Spleen (tissue), 11 donors: Measurements from ENCODE around the gene PCDHB13. TPM values are rescaled to one million over a fixed set of nuclear protein-coding genes. Genes with fewer than 3 reads are reported as not detected.

Experiments
- DNase-seq: peaks from one replicate; pipeline ENCODE4 v3.0.0-alpha.2; 2020
- H3K27ac ChIP-seq, 8 donors: fragments of 200-600 bp; sonication (generic) in 7 of 8; 1 replicate in 4 of 8; 2 replicates in 4 of 8; pipeline versions ENCODE4 v1.5.0 to v1.8.0; 2016 to 2021; ENCODE audit warnings: inconsistent platforms in 4 of 8, mild to moderate bottlenecking in 4 of 8, moderate library complexity in 1 of 8
- H3K27me3 ChIP-seq, 7 donors: fragments of 200-600 bp; sonication (generic) in 6 of 7; replicated peaks in 1 of 7; 1 replicate in 4 of 7; 2 replicates in 3 of 7; pipeline versions ENCODE4 v1.5.0 to v1.8.0; 2016 to 2021; ENCODE audit warnings: inconsistent platforms in 3 of 7, mild to moderate bottlenecking in 1 of 7
- H3K36me3 ChIP-seq, 6 donors: fragments of 200-600 bp; sonication (generic) in 5 of 6; 1 replicate in 4 of 6; 2 replicates in 2 of 6; pipeline versions ENCODE4 v1.5.0 to v1.8.0; 2016 to 2021; ENCODE audit warnings: inconsistent platforms in 2 of 6
- H3K4me1 ChIP-seq, 6 donors: fragments of 200-600 bp; sonication (generic) in 5 of 6; 1 replicate in 3 of 6; 2 replicates in 3 of 6; pipeline versions ENCODE4 v1.5.0 to v1.8.0; 2016 to 2021; ENCODE audit warnings: inconsistent platforms in 3 of 6
- H3K4me3 ChIP-seq, 8 donors: fragments of 200-600 bp; sonication (generic) in 7 of 8; 1 replicate in 4 of 8; 2 replicates in 4 of 8; pipeline versions ENCODE4 v1.5.0 to v1.8.0; 2016 to 2021; ENCODE audit warnings: inconsistent platforms in 4 of 8, mild to moderate bottlenecking in 4 of 8, moderate library complexity in 2 of 8
- H3K9me3 ChIP-seq, 8 donors: fragments of 200-600 bp; sonication (generic) in 7 of 8; 1 replicate in 4 of 8; 2 replicates in 4 of 8; pipeline versions ENCODE4 v1.5.0 to v1.8.0; 2016 to 2021; ENCODE audit warnings: inconsistent platforms in 4 of 8
- POLR2A ChIP-seq, 3 donors: fragments of 450-650 bp; IDR thresholded peaks; one replicate each; pipeline ENCODE4 v1.5.1; 2017; ENCODE audit warnings: antibody characterized with exemption in 3 of 3, mild to moderate bottlenecking in 1 of 3
- POLR2AphosphoS5 ChIP-seq, 3 donors: sonication (generic); formaldehyde crosslinking; IDR thresholded peaks; one replicate each; pipeline ENCODE4 v1.5.1; 2017; ENCODE audit warnings: antibody characterized with exemption in 3 of 3
- WGBS, 5 donors: extraction: QIAGEN DNeasy Blood & Tissue Kit in 3 of 5; methylation state at CpG; one replicate each; pipeline versions ENCODE4 v1.1.5 to v1.1.7; 2013 to 2018; 5-methylcytosine and 5-hydroxymethylcytosine counted together
- intact Hi-C: fragments of 100-400 bp; cut with DNase I; formaldehyde crosslinking; loops from one replicate; pipeline ENCODE4 v1.15.0; 2023; ENCODE audit warnings: low total_unique reads
- polyA plus RNA-seq, 3 donors: library from polyadenylated mRNA; stranded (reverse); fragments of 200-250 nt; gene quantifications; one replicate each; pipeline ENCODE4 v1.2.1, GENCODE V29; 2013
- total RNA-seq, 7 donors: library from RNA; depleted of rRNA in 3 of 7; stranded (reverse); fragments of >200 nt in 3 of 7; fragmentation: NEBNext Ultra II Directional in 4 of 7; extraction: Animal tissue kit (Norgen Biotek cat#: 25700) in 4 of 7; gene quantifications; one replicate each; pipeline versions ENCODE4 v1.1.0 to v1.2.1, GENCODE V29; 2016 to 2021
- TF ChIP-seq, protein P1 (sequence below), 11 experiments: fragments of 200-600 bp in 7 of 11; fragments of 450-650 bp in 4 of 11; sonication (generic) in 4 of 11; IDR thresholded peaks in 8 of 11; conservative IDR thresholded peaks in 3 of 11; 1 replicate in 7 of 11; 2 replicates in 4 of 11; pipeline versions ENCODE4 v1.4.0 to v1.8.0; 2016 to 2021; ENCODE audit warnings: antibody characterized with exemption in 11 of 11, inconsistent platforms in 4 of 11, mild to moderate bottlenecking in 1 of 11
- donor health status: healthy with polysubstance abuse.
- donor health status: DM: no; HTN: no; CAD: no; lungs with moderate emphysema.
- donor health status: DM: no; HTN: no; CAD: no.
- donor health status: Bipolar disorder and iron deficiency.
- donor health status: healthy.
- donor health status: DM: no; HTN: no; CAD: no.
- donor health status: DM: yes; HTN: yes; CAD: no.

Gene PCDHB13
- total and polyA plus RNA-seq, 10 donors = 0.09 to 6.8 (median 3.5) TPM

DNA sequence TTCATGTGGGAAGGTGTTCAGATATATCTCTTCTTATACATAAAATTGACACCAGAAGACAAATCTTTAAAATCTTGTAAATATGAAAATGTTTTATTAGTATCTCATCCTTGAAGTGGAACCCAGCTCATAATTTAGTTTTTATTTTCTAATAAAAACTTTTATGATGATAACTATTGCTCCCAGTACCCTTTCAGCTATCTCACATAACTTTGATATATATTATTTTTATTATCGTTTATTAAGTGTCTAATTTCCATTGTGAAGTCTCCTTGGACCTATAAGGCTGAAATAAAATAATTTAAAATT lies 47.5 kb downstream of the PCDHB13 start:
- H3K36me3 ChIP-seq = peaks cover 0 to 30% (median 0%) of the 10 kb centered on the region in 6 donors
- no peak overlapping the region for H3K4me3 ChIP-seq
- H3K27me3 ChIP-seq = no peaks in the 10 kb centered on the region
- no peak for TF ChIP-seq POLR2A (IDR thresholded peaks at IDR 0.05)
- TF ChIP-seq, protein P1, sequence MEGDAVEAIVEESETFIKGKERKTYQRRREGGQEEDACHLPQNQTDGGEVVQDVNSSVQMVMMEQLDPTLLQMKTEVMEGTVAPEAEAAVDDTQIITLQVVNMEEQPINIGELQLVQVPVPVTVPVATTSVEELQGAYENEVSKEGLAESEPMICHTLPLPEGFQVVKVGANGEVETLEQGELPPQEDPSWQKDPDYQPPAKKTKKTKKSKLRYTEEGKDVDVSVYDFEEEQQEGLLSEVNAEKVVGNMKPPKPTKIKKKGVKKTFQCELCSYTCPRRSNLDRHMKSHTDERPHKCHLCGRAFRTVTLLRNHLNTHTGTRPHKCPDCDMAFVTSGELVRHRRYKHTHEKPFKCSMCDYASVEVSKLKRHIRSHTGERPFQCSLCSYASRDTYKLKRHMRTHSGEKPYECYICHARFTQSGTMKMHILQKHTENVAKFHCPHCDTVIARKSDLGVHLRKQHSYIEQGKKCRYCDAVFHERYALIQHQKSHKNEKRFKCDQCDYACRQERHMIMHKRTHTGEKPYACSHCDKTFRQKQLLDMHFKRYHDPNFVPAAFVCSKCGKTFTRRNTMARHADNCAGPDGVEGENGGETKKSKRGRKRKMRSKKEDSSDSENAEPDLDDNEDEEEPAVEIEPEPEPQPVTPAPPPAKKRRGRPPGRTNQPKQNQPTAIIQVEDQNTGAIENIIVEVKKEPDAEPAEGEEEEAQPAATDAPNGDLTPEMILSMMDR (IDR thresholded peaks at IDR 0.05 in 8 of 11, conservative IDR thresholded peaks at IDR 0.05 in 3 of 11) = no peak
- no peak for TF ChIP-seq POLR2AphosphoS5 (IDR thresholded peaks at IDR 0.05)
- 36 to 79% (median 65%) methylated on average over 1 of the region's 1 CpG for WGBS, 5 donors
- no peak for DNase-seq
- H3K4me1 ChIP-seq = no peaks in the 10 kb centered on the region
- H3K9me3 ChIP-seq = peaks cover 76 to 100% (median 100%) of the 10 kb centered on the region in 8 donors
- no peak overlapping the region for H3K27ac ChIP-seq
- intact Hi-C loops = no loop called here

Other genes starting within 250 kb of the PCDHB13 start
Only the 30 nearest of the 37 such genes appear.
- gene PCDHB1, start 162.5 kb upstream of the PCDHB13 start, total RNA-seq = not detected
- gene PCDHB1, start 162.5 kb upstream of the PCDHB13 start, polyA plus RNA-seq = not detected
- gene PCDHB2, start 119.3 kb upstream of the PCDHB13 start, total RNA-seq = 1 to 10 TPM in 6 of 7 donors, under 1 TPM in 1; 0.98 to 2.0 (median 1.5) TPM
- gene PCDHB2, start 119.3 kb upstream of the PCDHB13 start, polyA plus RNA-seq = under 1 TPM; 0.12 to 0.29 (median 0.13) TPM
- 1 to 10 TPM in 4 of 7 donors, under 1 TPM in 3; 0.34 to 3.1 (median 1.1) TPM for gene PCDHB3, start 113.4 kb upstream of the PCDHB13 start, total RNA-seq
- gene PCDHB3, start 113.4 kb upstream of the PCDHB13 start, polyA plus RNA-seq = under 1 TPM in 2 of 3 donors, not detected in 1; 0.08 to 0.26 TPM
- 1 to 10 TPM in 5 of 7 donors, under 1 TPM in 2; 0.77 to 2.6 (median 1.6) TPM for gene PCDHB4, start 92.1 kb upstream of the PCDHB13 start, total RNA-seq
- under 1 TPM; 0.09 to 0.32 (median 0.24) TPM for gene PCDHB4, start 92.1 kb upstream of the PCDHB13 start, polyA plus RNA-seq
- gene PCDHB5, start 78.7 kb upstream of the PCDHB13 start, total RNA-seq = 1 to 10 TPM in 6 of 7 donors, under 1 TPM in 1; 0.81 to 3.4 (median 1.6) TPM
- gene PCDHB5, start 78.7 kb upstream of the PCDHB13 start, polyA plus RNA-seq = under 1 TPM; 0.20 to 0.33 (median 0.32) TPM
- 1 to 10 TPM in 2 of 7 donors, under 1 TPM in 5; 0.20 to 1.1 (median 0.66) TPM for gene PCDHB6, start 63.9 kb upstream of the PCDHB13 start, total RNA-seq
- under 1 TPM; 0.02 to 0.13 (median 0.07) TPM for gene PCDHB6, start 63.9 kb upstream of the PCDHB13 start, polyA plus RNA-seq
- gene PCDHB7, start 41.3 kb upstream of the PCDHB13 start, total RNA-seq = 1 to 10 TPM in 4 of 7 donors, under 1 TPM in 3; 0.51 to 1.6 (median 1.3) TPM
- gene PCDHB7, start 41.3 kb upstream of the PCDHB13 start, polyA plus RNA-seq = under 1 TPM in 2 of 3 donors, not detected in 1; 0.08 to 0.16 TPM
- gene PCDHB8, start 36.1 kb upstream of the PCDHB13 start, total RNA-seq = 1 to 10 TPM in 3 of 7 donors, under 1 TPM in 3, not detected in 1; 0.51 to 1.8 (median 1.0) TPM
- under 1 TPM in 2 of 3 donors, not detected in 1; 0.03 to 0.10 TPM for gene PCDHB8, start 36.1 kb upstream of the PCDHB13 start, polyA plus RNA-seq
- gene PCDHB16, start 31.5 kb upstream of the PCDHB13 start, total RNA-seq = 1 to 10 TPM in 6 of 7 donors, under 1 TPM in 1; 0.54 to 2.1 (median 1.9) TPM
- under 1 TPM; 0.04 to 0.19 (median 0.14) TPM for gene PCDHB16, start 31.5 kb upstream of the PCDHB13 start, polyA plus RNA-seq
- 1 to 10 TPM in 5 of 7 donors, under 1 TPM in 2; 0.40 to 4.9 (median 1.5) TPM for gene PCDHB9, start 26.8 kb upstream of the PCDHB13 start, total RNA-seq
- under 1 TPM; 0.06 to 0.19 (median 0.09) TPM for gene PCDHB9, start 26.8 kb upstream of the PCDHB13 start, polyA plus RNA-seq
- gene PCDHB10, start 21.6 kb upstream of the PCDHB13 start, total RNA-seq = 1 to 10 TPM in 4 of 7 donors, under 1 TPM in 3; 0.74 to 2.7 (median 1.4) TPM
- under 1 TPM; 0.09 to 0.26 (median 0.15) TPM for gene PCDHB10, start 21.6 kb upstream of the PCDHB13 start, polyA plus RNA-seq
- gene PCDHB11, start 14.3 kb upstream of the PCDHB13 start, total RNA-seq = 1 to 10 TPM in 5 of 7 donors, under 1 TPM in 2; 0.68 to 3.4 (median 1.2) TPM
- gene PCDHB11, start 14.3 kb upstream of the PCDHB13 start, polyA plus RNA-seq = under 1 TPM; 0.07 to 0.19 (median 0.14) TPM
- 1 to 10 TPM; 1.1 to 2.4 (median 1.8) TPM for gene PCDHB12, start 5.2 kb upstream of the PCDHB13 start, total RNA-seq
- gene PCDHB12, start 5.2 kb upstream of the PCDHB13 start, polyA plus RNA-seq = under 1 TPM; 0.11 to 0.16 (median 0.11) TPM
- gene PCDHB14, start 9.4 kb downstream of the PCDHB13 start, total RNA-seq = 1 to 10 TPM; 1.6 to 5.9 (median 2.8) TPM
- under 1 TPM; 0.27 to 0.93 (median 0.30) TPM for gene PCDHB14, start 9.4 kb downstream of the PCDHB13 start, polyA plus RNA-seq
- 1 to 10 TPM; 1.7 to 5.6 (median 3.8) TPM for gene PCDHB15, start 31.5 kb downstream of the PCDHB13 start, total RNA-seq
- 1 to 10 TPM in 1 of 3 donors, under 1 TPM in 2; 0.42 to 1.1 (median 0.72) TPM for gene PCDHB15, start 31.5 kb downstream of the PCDHB13 start, polyA plus RNA-seq
- 1 to 10 TPM in 6 of 7 donors, under 1 TPM in 1; 0.57 to 3.0 (median 2.2) TPM for gene SLC25A2, start 90.1 kb downstream of the PCDHB13 start, total RNA-seq
- under 1 TPM; 0.05 to 0.22 (median 0.07) TPM for gene SLC25A2, start 90.1 kb downstream of the PCDHB13 start, polyA plus RNA-seq
- gene TAF7, start 106.9 kb downstream of the PCDHB13 start, total RNA-seq = 10 to 100 TPM; 67.6 to 80.6 (median 75.7) TPM
- 100 to 1,000 TPM in 2 of 3 donors, 10 to 100 TPM in 1; 91.1 to 112 (median 111) TPM for gene TAF7, start 106.9 kb downstream of the PCDHB13 start, polyA plus RNA-seq
- under 1 TPM in 6 of 7 donors, not detected in 1; 0.17 to 0.52 (median 0.36) TPM for gene PCDHGA1, start 116.6 kb downstream of the PCDHB13 start, total RNA-seq
- under 1 TPM; 0.04 to 0.06 (median 0.06) TPM for gene PCDHGA1, start 116.6 kb downstream of the PCDHB13 start, polyA plus RNA-seq
- gene PCDHGA2, start 124.8 kb downstream of the PCDHB13 start, total RNA-seq = 1 to 10 TPM in 6 of 7 donors, under 1 TPM in 1; 0.84 to 3.9 (median 1.8) TPM
- under 1 TPM; 0.04 to 0.19 (median 0.06) TPM for gene PCDHGA2, start 124.8 kb downstream of the PCDHB13 start, polyA plus RNA-seq
- gene PCDHGA3, start 129.9 kb downstream of the PCDHB13 start, total RNA-seq = 1 to 10 TPM in 5 of 7 donors, under 1 TPM in 2; 0.60 to 4.4 (median 2.1) TPM
- under 1 TPM in 1 of 3 donors, not detected in 2; 0.22 TPM for gene PCDHGA3, start 129.9 kb downstream of the PCDHB13 start, polyA plus RNA-seq
- 1 to 10 TPM in 6 of 7 donors, under 1 TPM in 1; 0.87 to 3.7 (median 1.6) TPM for gene PCDHGB1, start 136.2 kb downstream of the PCDHB13 start, total RNA-seq
- under 1 TPM in 2 of 3 donors, not detected in 1; 0.04 to 0.10 TPM for gene PCDHGB1, start 136.2 kb downstream of the PCDHB13 start, polyA plus RNA-seq
- 1 to 10 TPM; 1.4 to 4.5 (median 2.7) TPM for gene PCDHGA4, start 141.1 kb downstream of the PCDHB13 start, total RNA-seq
- under 1 TPM; 0.04 to 0.16 (median 0.05) TPM for gene PCDHGA4, start 141.1 kb downstream of the PCDHB13 start, polyA plus RNA-seq
- gene PCDHGB2, start 146.1 kb downstream of the PCDHB13 start, total RNA-seq = 1 to 10 TPM; 1.7 to 4.5 (median 3.5) TPM
- gene PCDHGB2, start 146.1 kb downstream of the PCDHB13 start, polyA plus RNA-seq = under 1 TPM in 2 of 3 donors, not detected in 1; 0.09 to 0.22 TPM
- gene PCDHGA5, start 150.2 kb downstream of the PCDHB13 start, total RNA-seq = 1 to 10 TPM; 1.4 to 3.1 (median 2.3) TPM
- under 1 TPM in 2 of 3 donors, not detected in 1; 0.04 to 0.22 TPM for gene PCDHGA5, start 150.2 kb downstream of the PCDHB13 start, polyA plus RNA-seq
- gene PCDHGB3, start 156.3 kb downstream of the PCDHB13 start, total RNA-seq = 1 to 10 TPM; 1.3 to 5.0 (median 3.9) TPM
- under 1 TPM; 0.06 to 0.38 (median 0.09) TPM for gene PCDHGB3, start 156.3 kb downstream of the PCDHB13 start, polyA plus RNA-seq
- gene PCDHGA6, start 160.0 kb downstream of the PCDHB13 start, total RNA-seq = 1 to 10 TPM; 2.2 to 5.0 (median 4.2) TPM
- under 1 TPM; 0.35 to 0.58 (median 0.54) TPM for gene PCDHGA6, start 160.0 kb downstream of the PCDHB13 start, polyA plus RNA-seq
- gene PCDHGA7, start 168.8 kb downstream of the PCDHB13 start, total RNA-seq = 1 to 10 TPM; 1.2 to 5.4 (median 2.0) TPM
- gene PCDHGA7, start 168.8 kb downstream of the PCDHB13 start, polyA plus RNA-seq = under 1 TPM; 0.18 to 0.29 (median 0.22) TPM
- gene PCDHGB4, start 173.8 kb downstream of the PCDHB13 start, total RNA-seq = 1 to 10 TPM; 1.6 to 3.9 (median 3.0) TPM
- under 1 TPM; 0.02 to 0.29 (median 0.14) TPM for gene PCDHGB4, start 173.8 kb downstream of the PCDHB13 start, polyA plus RNA-seq
- 1 to 10 TPM in 6 of 7 donors, under 1 TPM in 1; 0.70 to 3.9 (median 2.1) TPM for gene PCDHGA8, start 178.7 kb downstream of the PCDHB13 start, total RNA-seq
- under 1 TPM in 2 of 3 donors, not detected in 1; 0.04 to 0.13 TPM for gene PCDHGA8, start 178.7 kb downstream of the PCDHB13 start, polyA plus RNA-seq
- 1 to 10 TPM; 3.9 to 8.0 (median 5.6) TPM for gene PCDHGB5, start 184.0 kb downstream of the PCDHB13 start, total RNA-seq
- gene PCDHGB5, start 184.0 kb downstream of the PCDHB13 start, polyA plus RNA-seq = under 1 TPM; 0.07 to 0.32 (median 0.17) TPM